PC-9 (cell line): Measurements from ENCODE around the gene PTPN23. TPM values are rescaled to one million over a fixed set of nuclear protein-coding genes. Genes with fewer than 3 reads are reported as not detected.

Source experiments
- BruUV-seq: library from RNA; stranded (reverse); fragments of 400-500 nt; replicated peaks from 2 replicates; lab custom pipeline; 2021; lab: Mats Ljungman, UMichigan
- CTCF ChIA-PET: fragments of 300-600 bp; sonication (Branson Sonifier 250); formaldehyde crosslinking; loops from one replicate; lab custom pipeline; 2022; ENCODE audit warnings: antibody characterized with exemption; lab: Charles Lee
- POLR2A ChIA-PET: fragments of 300-600 bp; sonication (Branson Sonifier 250); formaldehyde crosslinking; loops from one replicate; lab custom pipeline; 2022; ENCODE audit warnings: antibody characterized with exemption; ENCODE audit not compliant: unreplicated experiment; lab: Charles Lee
- DNase-seq, 2 experiments: peaks; one replicate each; pipeline versions ENCODE4 v3.0.0 to v3.0.0-alpha.2; 2015 to 2022; ENCODE audit warnings: mixed read lengths in 1 of 2
- H2AFZ ChIP-seq: fragments of 200-600 bp; sonication (generic); 2 replicates; pipeline ENCODE4 v1.8.1; 2017; ENCODE audit warnings: antibody characterized with exemption
- H3F3A ChIP-seq: fragments of 200-600 bp; sonication (generic); 2 replicates; pipeline ENCODE4 v1.8.1; 2017; ENCODE audit warnings: antibody characterized with exemption, mild to moderate bottlenecking, low read depth; ENCODE audit not compliant: insufficient read depth
- H3K27ac ChIP-seq: fragments of 200-600 bp; sonication (generic); 2 replicates; pipeline ENCODE4 v1.6.1; 2016; ENCODE audit warnings: mixed run types
- H3K27me3 ChIP-seq: fragments of 200-600 bp; sonication (generic); 2 replicates; pipeline ENCODE4 v1.6.1; 2016; ENCODE audit warnings: low read depth, mixed run types; ENCODE audit not compliant: insufficient read depth
- H3K36me3 ChIP-seq: fragments of 200-600 bp; sonication (generic); 2 replicates; pipeline ENCODE4 v1.6.1; 2016; ENCODE audit warnings: low read depth, mixed run types
- H3K4me1 ChIP-seq: fragments of 200-600 bp; sonication (generic); replicated peaks from 2 replicates; pipeline ENCODE4 v1.6.1; 2016; ENCODE audit warnings: mixed run types; ENCODE audit not compliant: insufficient read depth
- H3K4me2 ChIP-seq: fragments of 200-600 bp; sonication (generic); 2 replicates; pipeline ENCODE4 v1.6.1; 2017; ENCODE audit warnings: mixed run types
- H3K4me3 ChIP-seq: fragments of 200-600 bp; sonication (generic); 2 replicates; pipeline ENCODE4 v1.6.1; 2016; ENCODE audit warnings: mixed run types
- H3K79me2 ChIP-seq: fragments of 200-600 bp; sonication (generic); 2 replicates; pipeline ENCODE4 v1.6.1; 2017; ENCODE audit warnings: low read depth, mixed run types
- H3K9me2 ChIP-seq: fragments of 200-600 bp; sonication (generic); 2 replicates; pipeline ENCODE4 v1.8.1; 2017; ENCODE audit warnings: mild to moderate bottlenecking; ENCODE audit not compliant: insufficient read depth
- H3K9me3 ChIP-seq: fragments of 200-600 bp; sonication (generic); 2 replicates; pipeline ENCODE4 v1.8.1; 2016; ENCODE audit warnings: low read depth; ENCODE audit not compliant: insufficient read depth
- H4K20me1 ChIP-seq: fragments of 200-600 bp; sonication (generic); 2 replicates; pipeline ENCODE4 v1.8.1; 2017; ENCODE audit not compliant: insufficient read depth
- CTCF ChIP-seq: fragments of 200-600 bp; sonication (generic); conservative IDR thresholded peaks from 2 replicates; pipeline ENCODE4 v1.6.1; 2017; ENCODE audit warnings: mixed run types, antibody characterized with exemption, mild to moderate bottlenecking, moderate library complexity
- EZH2 ChIP-seq: fragments of 200-600 bp; sonication (generic); IDR thresholded peaks from 2 replicates; pipeline ENCODE4 v1.8.0; 2017; ENCODE audit warnings: antibody characterized with exemption, low read depth
- intact Hi-C: fragments of 100-400 bp; cut with micrococcal nuclease; formaldehyde crosslinking; loops from one replicate; pipeline ENCODE4 v1.10.0; 2022; ENCODE audit not compliant: unreplicated experiment
- total RNA-seq: library from RNA; stranded (reverse); gene quantifications from 2 replicates; pipeline ENCODE4 v1.2.3, GENCODE V29; 2021

PTPN23 gene
- total RNA-seq, 1 experiment from 2014 or later: 38.9 TPM

- H3K79me2 ChIP-seq: peaks cover 15% of the 10 kb centered on the region
- no peak overlapping the region for H3K4me2 ChIP-seq
- H3K9me2 ChIP-seq: no peaks in the 10 kb centered on the region
- H3K4me3 ChIP-seq: no peak overlapping the region
- no peak overlapping the region for H3K27ac ChIP-seq
- no peak overlapping the region for H2AFZ ChIP-seq
- no peak for DNase-seq
- H3K36me3 ChIP-seq: no peaks in the 10 kb centered on the region
- no peak for TF ChIP-seq CTCF
- TF ChIP-seq EZH2: no peak
- intact Hi-C loops: no loop called here
- H3K4me1 ChIP-seq: no peaks in the 10 kb centered on the region
- H3F3A ChIP-seq: no peaks in the 10 kb centered on the region
- no peaks in the 10 kb centered on the region for H3K27me3 ChIP-seq
- ChIA-PET CTCF (no interaction called here), POLR2A (no interaction called here)
- H3K9me3 ChIP-seq: no peaks in the 10 kb centered on the region
- H4K20me1 ChIP-seq: no peaks in the 10 kb centered on the region; the same call in 1 of the 2 replicates
- BruUV-seq: no TSS peak
Observed at GRCh38 chr3:47441796-47442551, 61.2 kb downstream of the PTPN23 start.

DNA sequence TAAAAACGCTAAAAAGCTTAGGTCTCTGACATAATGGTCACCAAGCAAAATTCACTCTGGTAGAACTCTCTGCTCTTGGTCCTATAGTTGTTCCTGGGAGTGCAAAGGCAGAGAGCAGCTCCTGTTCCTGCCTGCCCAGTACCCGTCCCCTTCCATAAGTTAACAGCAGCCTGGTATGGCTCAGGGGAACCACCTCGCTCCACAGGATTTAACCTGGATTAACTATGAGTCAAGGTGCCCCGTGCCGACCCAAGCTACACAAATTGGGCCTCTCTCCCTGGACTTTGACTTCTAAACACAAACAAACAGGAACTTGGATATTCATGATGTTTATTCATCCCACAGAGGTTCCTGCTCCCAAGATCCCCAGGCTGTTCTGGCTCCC lies 62.8 kb downstream of the PTPN23 start:
- H4K20me1 ChIP-seq: peaks cover 3% of the 10 kb centered on the region; the same call in 1 of the 2 replicates
- no peaks in the 10 kb centered on the region; the same call in 1 of the 2 replicates for H3K36me3 ChIP-seq
- H3K79me2 ChIP-seq: peaks cover 17% of the 10 kb centered on the region
- H3F3A ChIP-seq: no peaks in the 10 kb centered on the region
- no peak overlapping the region for H3K4me3 ChIP-seq
- no peaks in the 10 kb centered on the region for H3K27me3 ChIP-seq
- no peaks in the 10 kb centered on the region for H3K4me1 ChIP-seq
- ChIA-PET CTCF (no interaction called here), POLR2A (interaction anchor here (0.9 kb wide), 1 partner anchor 695 kb away, joined by 4 read pairs; no protein-coding TSS in a partner anchor)
- H3K9me2 ChIP-seq: no peaks in the 10 kb centered on the region
- intact Hi-C loops: no loop called here
- no peaks in the 10 kb centered on the region for H3K9me3 ChIP-seq
- H3K4me2 ChIP-seq: no peak overlapping the region
- no peak overlapping the region for H3K27ac ChIP-seq
- TF ChIP-seq EZH2 (no peak), CTCF (no peak)
- DNase-seq: no peak
- no peak overlapping the region for H2AFZ ChIP-seq
- BruUV-seq: no TSS peak

- Histone ChIP-seq H3K4me3 (no peak overlapping the region), H2AFZ (no peak overlapping the region), H3F3A (no peaks in the 10 kb centered on the region), H3K9me3 (no peaks in the 10 kb centered on the region), H3K27me3 (no peaks in the 10 kb centered on the region), H3K79me2 (peaks cover 17% of the 10 kb centered on the region), H3K9me2 (no peaks in the 10 kb centered on the region), H3K4me1 (no peaks in the 10 kb centered on the region), H4K20me1 (peaks cover 3% of the 10 kb centered on the region; the same call in 1 of the 2 replicates), H3K27ac (no peak overlapping the region), H3K4me2 (no peak overlapping the region), H3K36me3 (no peaks in the 10 kb centered on the region; the same call in 1 of the 2 replicates)
- intact Hi-C loops: no loop called here
- POLR2A ChIA-PET: interaction anchor here (0.6 to 0.9 kb wide), 2 partner anchors 19 to 695 kb away, joined by 3 to 4 read pairs; no protein-coding TSS in a partner anchor
- CTCF ChIA-PET: no interaction called here
- no TSS peak for BruUV-seq
- DNase-seq: no peak
- no peak for TF ChIP-seq EZH2
- no peak for TF ChIP-seq CTCF
Observed at GRCh38 chr3:47444103-47444502, 63.3 kb downstream of the PTPN23 start.
